Cardiac muscle cell (in vitro differentiated cells and primary cell): ENCODE results near the gene CADPS2. TPM values are rescaled to one million over a fixed set of nuclear protein-coding genes. Genes with fewer than 3 reads are reported as not detected.
A peak's percentile ranks its signal among the peaks of the same experiment; 100 is the strongest.

Experiments used
- DNase-seq, 2 donors: peaks; one replicate each; pipeline versions ENCODE4 v3.0.0 to v3.0.0-alpha.2; 2010 to 2017; ENCODE audit warnings: low read depth in 1 of 2, low spot score in 1 of 2
- H3K27ac ChIP-seq: fragments of 200-600 bp; sonication (generic); 2 replicates; pipeline ENCODE4 v1.5.1; 2016
- H3K27me3 ChIP-seq: fragments of 200-600 bp; sonication (generic); 2 replicates; pipeline ENCODE4 v1.6.0; 2016; ENCODE audit warnings: control low read depth
- H3K36me3 ChIP-seq: fragments of 200-600 bp; sonication (generic); 2 replicates; pipeline ENCODE4 v1.5.1; 2016; ENCODE audit warnings: control low read depth
- H3K4me1 ChIP-seq: fragments of 200-600 bp; sonication (generic); 2 replicates; pipeline ENCODE4 v1.8.1; 2017; ENCODE audit warnings: low read depth, mild to moderate bottlenecking, mixed run types
- H3K4me3 ChIP-seq: fragments of 200-600 bp; sonication (generic); 2 replicates; pipeline ENCODE4 v1.5.1; 2016; ENCODE audit warnings: mild to moderate bottlenecking
- H3K9me3 ChIP-seq: fragments of 200-600 bp; sonication (generic); 2 replicates; pipeline ENCODE4 v1.5.1; 2017; ENCODE audit warnings: low read depth, mild to moderate bottlenecking, control low read depth
- CTCF ChIP-seq: IDR thresholded peaks from 2 replicates; pipeline ENCODE4 v1.5.1; 2012; ENCODE audit warnings: low read depth, mild to moderate bottlenecking, low read length
- polyA plus RNA-seq: library from polyadenylated mRNA; unstranded; fragments of >200 nt; fragmentation: Nextera tagmentation; extraction: Ambion mirVana; gene quantifications from 2 replicates; pipeline ENCODE4 v1.2.1, GENCODE V29; 2016
- total RNA-seq: library from RNA; depleted of rRNA; stranded (reverse); fragments of >200 nt; gene quantifications from 2 replicates; pipeline ENCODE4 v1.2.3, GENCODE V29; 2016

The CADPS2 gene
- total and polyA plus RNA-seq, 2 experiments from 2014 or later: 15.0 to 17.2 TPM

- H3K27ac ChIP-seq: no peak overlapping the region
- TF ChIP-seq CTCF: peak; percentile 15
- no peaks in the 10 kb centered on the region for H3K4me1 ChIP-seq
- H3K4me3 ChIP-seq: no peak overlapping the region
- H3K9me3 ChIP-seq: no peaks in the 10 kb centered on the region
- DNase-seq: peak in 1 of 2 donors; percentile 2
- H3K36me3 ChIP-seq: no peaks in the 10 kb centered on the region
- no peaks in the 10 kb centered on the region for H3K27me3 ChIP-seq
Measured at GRCh38 chr7:122902751-122903495, 16.7 kb upstream of the CADPS2 start.

- no peaks in the 10 kb centered on the region for H3K9me3 ChIP-seq
- no peak overlapping the region for H3K4me3 ChIP-seq
- no peaks in the 10 kb centered on the region for H3K27me3 ChIP-seq
- no peak for DNase-seq
- no peak for TF ChIP-seq CTCF
- H3K4me1 ChIP-seq: no peaks in the 10 kb centered on the region
- no peak overlapping the region for H3K27ac ChIP-seq
- no peaks in the 10 kb centered on the region for H3K36me3 ChIP-seq
Measured at GRCh38 chr7:122901250-122901649, 15.0 kb upstream of the CADPS2 start.

- no peak for DNase-seq
- Histone ChIP-seq H3K27ac (no peak overlapping the region), H3K27me3 (no peaks in the 10 kb centered on the region), H3K4me1 (no peaks in the 10 kb centered on the region), H3K36me3 (no peaks in the 10 kb centered on the region), H3K9me3 (no peaks in the 10 kb centered on the region), H3K4me3 (no peak overlapping the region)
- TF ChIP-seq CTCF: no peak
Measured at GRCh38 chr7:122896509-122896908, 10.2 kb upstream of the CADPS2 start.

- Histone ChIP-seq H3K4me1 (no peaks in the 10 kb centered on the region), H3K36me3 (no peaks in the 10 kb centered on the region), H3K4me3 (no peak overlapping the region), H3K9me3 (no peaks in the 10 kb centered on the region), H3K27ac (no peak overlapping the region), H3K27me3 (peaks cover 11% of the 10 kb centered on the region)
- DNase-seq: no peak
- TF ChIP-seq CTCF: no peak
Measured at GRCh38 chr7:122893486-122893885, 7.2 kb upstream of the CADPS2 start.

- peaks cover 5% of the 10 kb centered on the region for H3K4me1 ChIP-seq
- no peak overlapping the region for H3K4me3 ChIP-seq
- TF ChIP-seq CTCF: no peak
Measured at GRCh38 chr7:122889116-122889515, 2.9 kb upstream of the CADPS2 start.

More at GRCh38 chr7:122889116-122889515, 2.9 kb upstream of the CADPS2 start:
- no peak overlapping the region for H3K27ac ChIP-seq
- peaks cover 26% of the 10 kb centered on the region for H3K27me3 ChIP-seq
- no peaks in the 10 kb centered on the region for H3K36me3 ChIP-seq
- H3K9me3 ChIP-seq: no peaks in the 10 kb centered on the region
- DNase-seq: no peak
